Hepatocyte (in vitro differentiated cells): ENCODE measurements around the gene NOS3. TPM values are rescaled to one million over a fixed set of nuclear protein-coding genes. Genes with fewer than 3 reads are reported as not detected.

Experiments
- DNase-seq: peaks from one replicate; pipeline ENCODE4 v3.0.0-alpha.2; 2016; ENCODE audit warnings: low spot score
- H2AFZ ChIP-seq: fragments of 200-600 bp; sonication (generic); 2 replicates; pipeline ENCODE4 v1.6.0; 2016; ENCODE audit warnings: antibody characterized with exemption, mild to moderate bottlenecking
- H3K27ac ChIP-seq: fragments of 200-600 bp; sonication (generic); 2 replicates; pipeline ENCODE4 v1.5.1; 2016; ENCODE audit warnings: mild to moderate bottlenecking
- H3K27me3 ChIP-seq: fragments of 200-600 bp; sonication (generic); 2 replicates; pipeline ENCODE4 v1.6.1; 2016
- H3K36me3 ChIP-seq: fragments of 200-600 bp; sonication (generic); replicated peaks from 2 replicates; pipeline ENCODE4 v1.5.1; 2016; ENCODE audit warnings: low read depth; ENCODE audit not compliant: insufficient read depth
- H3K4me1 ChIP-seq: fragments of 200-600 bp; sonication (generic); 2 replicates; pipeline ENCODE4 v1.5.1; 2016; ENCODE audit warnings: mild to moderate bottlenecking, moderate library complexity; ENCODE audit not compliant: insufficient read depth
- H3K4me2 ChIP-seq: fragments of 200-600 bp; sonication (generic); 2 replicates; pipeline ENCODE4 v1.6.0; 2016
- H3K4me3 ChIP-seq: fragments of 200-600 bp; sonication (generic); 2 replicates; pipeline ENCODE4 v1.5.1; 2016; ENCODE audit warnings: mild to moderate bottlenecking
- H3K79me2 ChIP-seq: fragments of 200-600 bp; sonication (generic); 2 replicates; pipeline ENCODE4 v1.6.0; 2017; ENCODE audit warnings: mild to moderate bottlenecking
- H3K9me2 ChIP-seq: fragments of 200-600 bp; sonication (generic); replicated peaks from 2 replicates; pipeline ENCODE4 v1.6.0; 2017; ENCODE audit warnings: mild to moderate bottlenecking; ENCODE audit not compliant: insufficient read depth
- H3K9me3 ChIP-seq: fragments of 200-600 bp; sonication (generic); 2 replicates; pipeline ENCODE4 v1.5.1; 2016; ENCODE audit warnings: low read depth, mild to moderate bottlenecking
- H4K20me1 ChIP-seq: fragments of 200-600 bp; sonication (generic); 2 replicates; pipeline ENCODE4 v1.6.0; 2016; ENCODE audit warnings: mild to moderate bottlenecking; ENCODE audit not compliant: insufficient read depth, poor library complexity, severe bottlenecking
- CTCF ChIP-seq: fragments of 200-600 bp; sonication (generic); IDR thresholded peaks from 2 replicates; pipeline ENCODE4 v1.5.1; 2016; ENCODE audit warnings: antibody characterized with exemption, mild to moderate bottlenecking; ENCODE audit not compliant: poor library complexity
- EZH2 ChIP-seq: fragments of 200-600 bp; sonication (generic); IDR thresholded peaks from 2 replicates; pipeline ENCODE4 v1.6.1; 2016; ENCODE audit warnings: antibody characterized with exemption, mild to moderate bottlenecking, borderline replicate concordance
- EZH2phosphoT487 ChIP-seq: fragments of 200-600 bp; sonication (generic); IDR thresholded peaks from one replicate; pipeline ENCODE4 v1.6.1; 2018; ENCODE audit warnings: antibody characterized with exemption, mild to moderate bottlenecking, low read depth, moderate library complexity; ENCODE audit not compliant: unreplicated experiment, severe bottlenecking
- WGBS: methylation state at CpG from one replicate; pipeline ENCODE4 v1.1.6; 2016; ENCODE audit warnings: low lambda C conversion rate; ENCODE audit errors: missing lambda C conversion rate; 5-methylcytosine and 5-hydroxymethylcytosine counted together
- polyA plus RNA-seq: library from polyadenylated mRNA; unstranded; fragments of >200 nt; fragmentation: Nextera tagmentation; extraction: Ambion mirVana; gene quantifications from 2 replicates; pipeline ENCODE4 v1.2.1, GENCODE V29; 2016
- total RNA-seq: library from RNA; depleted of rRNA; stranded (reverse); fragments of >200 nt; gene quantifications from 2 replicates; pipeline ENCODE4 v1.2.3, GENCODE V29; 2014

Gene NOS3
- total and polyA plus RNA-seq, 2 experiments from 2014 or later = 9.8 to 17.4 TPM

DNA sequence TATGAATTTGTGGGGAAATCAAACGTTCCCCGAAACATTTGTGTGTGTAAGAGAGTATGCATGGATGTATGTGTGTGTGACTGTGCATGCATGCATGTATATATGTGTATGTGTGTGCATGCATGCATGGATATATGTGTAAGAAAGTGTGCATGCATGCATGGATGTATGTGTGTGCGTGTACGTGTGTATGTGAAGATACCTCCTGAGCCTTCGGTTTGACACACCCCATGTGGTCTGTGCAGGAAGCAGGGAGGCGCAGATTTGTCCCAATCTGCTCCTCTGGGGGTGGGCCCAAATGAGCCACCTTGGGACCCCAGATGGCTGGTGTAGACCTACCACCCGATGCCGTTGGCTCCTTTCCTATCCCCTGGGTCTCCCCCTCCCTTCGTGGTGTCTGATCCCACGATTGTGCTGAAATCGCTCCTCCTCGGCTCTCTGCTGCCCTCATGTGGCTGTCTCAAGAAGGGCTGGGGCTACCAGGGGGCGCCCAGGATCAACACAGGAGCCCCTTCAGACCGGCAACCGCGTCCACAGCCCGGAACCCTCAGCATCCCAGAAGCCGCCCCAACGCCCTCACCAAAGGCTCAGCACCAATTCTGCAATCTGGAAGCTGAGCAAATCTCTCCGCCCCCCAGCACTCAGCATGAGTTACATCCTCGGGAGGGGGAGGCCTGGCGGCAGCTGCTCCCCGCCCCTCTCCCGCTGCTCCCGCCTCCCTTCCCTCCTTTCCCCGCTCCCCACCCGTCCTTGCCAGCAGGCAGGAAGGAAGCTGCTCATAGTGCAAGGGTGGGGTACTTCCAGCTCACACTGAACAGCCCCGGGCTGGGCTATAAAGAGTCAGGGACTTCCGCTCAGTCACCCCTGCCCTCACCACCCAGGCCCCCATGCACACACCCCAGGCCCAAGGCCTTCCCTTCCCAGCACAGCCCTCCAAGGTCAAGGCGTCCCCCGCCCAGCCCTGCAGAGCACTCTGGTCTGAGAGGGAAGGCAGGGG lies 2.3 kb upstream of the NOS3 start:
- Histone ChIP-seq H3K27ac (peak overlapping the region; percentile 94), H2AFZ (no peak overlapping the region), H3K79me2 (no peaks in the 10 kb centered on the region), H3K4me3 (no peak overlapping the region), H3K4me2 (peak overlapping the region; percentile 62), H4K20me1 (no peaks in the 10 kb centered on the region), H3K4me1 (peaks cover 20% of the 10 kb centered on the region), H3K9me2 (no peaks in the 10 kb centered on the region), H3K27me3 (no peaks in the 10 kb centered on the region), H3K36me3 (no peaks in the 10 kb centered on the region), H3K9me3 (no peaks in the 10 kb centered on the region)
- WGBS = 32% methylated on average over 25 of the region's 31 CpGs
- DNase-seq = peak; percentile 75
- TF ChIP-seq EZH2phosphoT487 = no peak
- TF ChIP-seq CTCF = peak; percentile 90

DNA sequence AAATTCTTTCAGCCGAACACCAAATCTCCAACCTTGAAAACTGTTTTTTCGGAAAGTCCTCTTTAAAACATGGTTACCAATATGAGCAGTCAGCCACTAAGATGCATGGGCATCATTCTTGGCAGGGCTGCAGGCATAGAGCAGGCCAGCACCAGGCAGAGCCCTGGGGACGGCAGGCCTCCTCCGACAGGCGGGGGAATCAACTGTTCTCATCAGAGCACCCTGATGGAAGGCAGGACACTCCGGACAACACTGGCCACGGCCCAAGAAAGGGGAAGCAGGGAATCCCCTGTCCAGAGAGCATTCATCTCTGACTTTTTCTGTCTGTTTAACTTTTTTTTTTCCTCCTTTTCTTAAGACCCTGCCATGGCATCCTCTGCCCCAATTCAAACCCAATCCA lies 1.4 kb upstream of the NOS3 start:
- Histone ChIP-seq H3K4me1 (peaks cover 20% of the 10 kb centered on the region), H3K79me2 (no peaks in the 10 kb centered on the region), H3K4me2 (no peak overlapping the region), H3K36me3 (no peaks in the 10 kb centered on the region), H3K9me3 (no peaks in the 10 kb centered on the region), H3K27ac (peak overlapping the region; percentile 94), H2AFZ (no peak overlapping the region), H3K4me3 (no peak overlapping the region), H4K20me1 (no peaks in the 10 kb centered on the region), H3K9me2 (no peaks in the 10 kb centered on the region), H3K27me3 (no peaks in the 10 kb centered on the region)
- DNase-seq = no peak
- no peak for TF ChIP-seq EZH2phosphoT487
- TF ChIP-seq CTCF = no peak
- WGBS = 72% methylated on average over 7 of the region's 7 CpGs

- Histone ChIP-seq H4K20me1 (no peaks in the 10 kb centered on the region), H3K9me2 (no peaks in the 10 kb centered on the region), H3K9me3 (no peaks in the 10 kb centered on the region), H3K4me3 (no peak overlapping the region), H3K4me1 (peaks cover 24% of the 10 kb centered on the region), H2AFZ (no peak overlapping the region), H3K36me3 (no peaks in the 10 kb centered on the region), H3K27ac (peak overlapping the region; percentile 94), H3K4me2 (peak overlapping the region; percentile 2), H3K27me3 (no peaks in the 10 kb centered on the region), H3K79me2 (no peaks in the 10 kb centered on the region)
- no peak for DNase-seq
- 83% methylated on average over 6 of the region's 6 CpGs for WGBS
- TF ChIP-seq EZH2 (no peak), CTCF (no peak), EZH2phosphoT487 (no peak)
Observed at GRCh38 chr7:150992051-150992640, 1.3 kb downstream of the NOS3 start.
